NB4 (cell line): ENCODE results near the gene GXYLT2.
A peak's percentile ranks its signal among the peaks of the same experiment; 100 is the strongest.

Source experiments
- DNase-seq: peaks from one replicate; pipeline ENCODE4 v3.0.0; 2010; ENCODE audit warnings: low read depth
- H3K4me3 ChIP-seq: one replicate; pipeline ENCODE4 v1.5.1; 2011; ENCODE audit warnings: mild to moderate bottlenecking, low read depth, low read length, moderate library complexity
- MYC ChIP-seq: IDR thresholded peaks from 2 replicates; pipeline ENCODE4 v1.6.1; 2011; ENCODE audit warnings: low read depth, low read length
- POLR2A ChIP-seq: IDR thresholded peaks from 2 replicates; pipeline ENCODE4 v1.6.1; 2011; ENCODE audit warnings: mild to moderate bottlenecking; ENCODE audit not compliant: insufficient read length; ENCODE audit errors: extremely low read depth
- TF ChIP-seq, protein P1 (sequence below): IDR thresholded peaks from one replicate; pipeline ENCODE4 v1.5.1; 2012; ENCODE audit warnings: low read depth, low read length
- TF ChIP-seq, protein P2 (sequence below): IDR thresholded peaks from 2 replicates; pipeline ENCODE4 v1.6.1; 2011; ENCODE audit warnings: low read depth, low read length

Gene GXYLT2

DNA sequence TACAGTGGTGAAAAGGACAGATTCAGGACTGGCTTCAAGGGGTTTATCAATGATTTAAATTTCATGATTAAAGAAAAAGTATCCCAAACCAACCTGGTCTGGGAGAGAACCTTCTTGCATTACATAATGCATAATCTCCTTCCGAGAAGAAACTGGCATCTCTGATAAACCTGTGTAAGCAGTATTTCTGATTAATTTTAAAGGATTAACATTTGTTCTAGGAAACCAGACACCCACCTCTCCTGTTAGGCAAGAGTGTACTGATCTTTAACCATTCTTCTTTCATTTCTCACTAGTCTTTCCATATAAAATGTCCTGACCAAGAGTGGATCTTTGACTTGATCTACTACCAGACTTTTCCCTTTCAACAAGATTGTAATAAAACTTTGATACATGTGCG, 85.9 kb downstream of the GXYLT2 start:
- TF ChIP-seq, protein P1, sequence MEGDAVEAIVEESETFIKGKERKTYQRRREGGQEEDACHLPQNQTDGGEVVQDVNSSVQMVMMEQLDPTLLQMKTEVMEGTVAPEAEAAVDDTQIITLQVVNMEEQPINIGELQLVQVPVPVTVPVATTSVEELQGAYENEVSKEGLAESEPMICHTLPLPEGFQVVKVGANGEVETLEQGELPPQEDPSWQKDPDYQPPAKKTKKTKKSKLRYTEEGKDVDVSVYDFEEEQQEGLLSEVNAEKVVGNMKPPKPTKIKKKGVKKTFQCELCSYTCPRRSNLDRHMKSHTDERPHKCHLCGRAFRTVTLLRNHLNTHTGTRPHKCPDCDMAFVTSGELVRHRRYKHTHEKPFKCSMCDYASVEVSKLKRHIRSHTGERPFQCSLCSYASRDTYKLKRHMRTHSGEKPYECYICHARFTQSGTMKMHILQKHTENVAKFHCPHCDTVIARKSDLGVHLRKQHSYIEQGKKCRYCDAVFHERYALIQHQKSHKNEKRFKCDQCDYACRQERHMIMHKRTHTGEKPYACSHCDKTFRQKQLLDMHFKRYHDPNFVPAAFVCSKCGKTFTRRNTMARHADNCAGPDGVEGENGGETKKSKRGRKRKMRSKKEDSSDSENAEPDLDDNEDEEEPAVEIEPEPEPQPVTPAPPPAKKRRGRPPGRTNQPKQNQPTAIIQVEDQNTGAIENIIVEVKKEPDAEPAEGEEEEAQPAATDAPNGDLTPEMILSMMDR, result no peak
- TF ChIP-seq POLR2A, result no peak
- TF ChIP-seq, protein P2, sequence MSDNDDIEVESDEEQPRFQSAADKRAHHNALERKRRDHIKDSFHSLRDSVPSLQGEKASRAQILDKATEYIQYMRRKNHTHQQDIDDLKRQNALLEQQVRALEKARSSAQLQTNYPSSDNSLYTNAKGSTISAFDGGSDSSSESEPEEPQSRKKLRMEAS, result no peak
- DNase-seq, result no peak
- no peak overlapping the region for H3K4me3 ChIP-seq

DNA sequence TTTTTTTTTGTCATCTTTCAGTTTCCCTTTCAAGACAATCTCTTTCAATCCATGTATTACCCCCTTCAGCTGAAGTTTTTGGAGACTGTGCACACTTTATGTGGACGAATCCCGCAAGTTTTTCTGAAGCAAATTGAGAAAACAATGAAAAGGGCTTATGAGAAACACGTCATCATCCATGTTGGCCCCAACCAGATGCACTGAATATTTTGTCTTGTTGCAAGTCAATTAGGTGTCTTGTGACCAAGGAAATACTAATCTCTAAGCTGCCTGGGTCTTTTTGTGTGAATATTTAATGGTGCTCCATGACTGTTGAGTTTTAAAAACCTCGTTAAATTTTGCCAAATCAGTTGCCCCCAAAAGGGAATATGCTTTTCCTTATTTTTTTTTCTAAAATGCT, 87.1 kb downstream of the GXYLT2 start:
- TF ChIP-seq, protein P2, result no peak
- TF ChIP-seq POLR2A (no peak), MYC (no peak)
- TF ChIP-seq, protein P1, result no peak
- no peak for DNase-seq
- H3K4me3 ChIP-seq, result no peak overlapping the region

DNA sequence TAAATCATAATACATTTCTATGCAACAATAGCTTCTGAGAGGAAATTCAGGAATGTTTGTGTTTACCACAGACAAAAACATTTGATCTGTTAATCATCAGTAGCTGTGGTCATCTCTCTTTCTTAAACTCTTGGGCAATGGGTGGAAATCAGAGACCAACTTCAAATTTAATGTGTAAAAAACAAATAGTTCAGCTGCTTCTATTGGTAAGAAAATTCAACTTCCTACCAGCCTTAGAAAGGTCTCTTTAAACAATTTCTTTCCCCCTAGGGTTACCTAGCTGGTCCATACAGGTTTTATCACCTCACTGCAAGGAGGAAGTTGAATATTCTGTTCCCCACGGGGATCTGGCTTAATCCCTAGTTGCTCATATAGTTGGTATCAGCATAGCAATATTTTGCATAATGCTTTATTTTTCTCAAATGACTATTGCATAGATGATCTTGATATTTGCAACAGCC, 88.5 kb downstream of the GXYLT2 start:
- peak; percentile 32 for DNase-seq
- no peak overlapping the region for H3K4me3 ChIP-seq
- TF ChIP-seq, protein P2, result no peak
- TF ChIP-seq, protein P1, result no peak
- TF ChIP-seq MYC (no peak), POLR2A (no peak)

DNA sequence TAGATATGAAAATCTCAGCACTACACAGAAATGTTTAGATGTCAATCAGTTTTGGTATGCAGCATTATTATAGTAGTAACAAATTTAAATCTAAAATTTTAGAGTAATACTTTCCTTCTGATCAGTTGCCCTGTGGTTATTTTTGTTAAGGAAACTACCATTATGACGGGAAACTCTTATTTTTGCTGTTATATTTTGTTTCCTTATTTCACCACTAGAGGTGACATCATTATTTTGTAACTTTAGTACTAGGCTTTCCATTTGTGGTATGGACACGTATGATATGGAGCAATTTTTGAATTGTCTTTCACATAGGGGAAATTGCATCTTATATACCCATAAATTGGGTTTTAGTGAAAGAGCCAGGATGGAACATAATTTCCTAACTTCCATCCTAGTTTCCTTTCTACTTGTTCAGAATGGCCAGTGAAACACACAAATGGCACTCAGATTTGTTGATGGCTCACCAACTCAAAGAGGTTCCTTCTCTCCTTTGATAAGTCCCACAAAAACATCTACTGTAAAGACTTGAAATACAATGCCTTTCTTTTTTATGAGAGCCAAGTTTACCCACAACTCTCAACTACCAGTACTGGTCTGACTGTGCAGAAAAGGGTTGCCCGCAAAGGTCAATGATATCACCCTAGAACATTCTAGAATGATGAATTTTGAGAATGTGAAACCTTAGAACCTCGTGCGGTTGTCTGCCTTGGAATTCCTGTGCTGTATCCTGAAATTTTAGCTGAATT, 89.4 kb downstream of the GXYLT2 start:
- H3K4me3 ChIP-seq, result no peak overlapping the region
- DNase-seq, result peak; percentile 53
- TF ChIP-seq, protein P1, result no peak
- TF ChIP-seq POLR2A, result no peak

DNA sequence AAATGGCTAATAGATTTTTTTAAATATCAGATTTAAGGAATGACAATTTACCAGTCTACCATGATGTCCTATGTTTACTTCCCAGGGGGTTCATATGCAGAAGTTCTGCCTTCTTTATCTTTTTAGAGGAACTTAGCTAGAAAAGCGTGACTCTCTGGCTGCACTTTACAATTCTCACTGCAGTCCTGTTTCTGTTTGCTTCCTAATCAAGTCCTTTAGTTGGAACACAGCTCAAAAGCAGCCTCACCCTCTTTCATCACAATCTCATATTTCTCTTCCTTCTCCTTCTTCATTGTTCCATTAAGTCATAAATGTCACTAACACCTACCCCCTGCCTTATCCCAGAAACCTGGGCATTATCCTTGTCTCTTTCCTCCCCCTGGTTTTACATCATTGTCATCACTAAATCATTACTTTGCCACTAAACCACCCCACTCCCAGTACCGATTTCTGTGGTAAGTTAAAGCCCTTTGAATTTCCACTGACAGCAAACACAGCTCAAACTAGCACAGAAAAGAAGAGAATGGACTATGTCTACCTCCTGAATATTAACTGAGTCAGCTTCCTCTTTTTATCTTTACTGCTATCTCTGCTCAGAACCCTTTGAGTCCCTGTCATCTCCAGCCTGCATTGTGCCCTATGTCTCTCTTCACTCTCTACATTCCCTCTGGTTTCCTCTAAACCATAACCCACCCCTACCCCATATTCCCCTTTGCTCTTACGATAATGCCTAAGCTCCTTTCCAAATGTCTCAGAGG, 94.9 kb downstream of the GXYLT2 start:
- no peak for TF ChIP-seq MYC
- TF ChIP-seq, protein P1, result no peak
- TF ChIP-seq, protein P2, result no peak
- no peak for TF ChIP-seq POLR2A
- H3K4me3 ChIP-seq, result no peak overlapping the region
- peak; percentile 50 for DNase-seq
